ENCODE results near the gene INPP5B. TPM values are rescaled to one million over a fixed set of nuclear protein-coding genes. Genes with fewer than 3 reads are reported as not detected.

Gene INPP5B
- total and polyA plus RNA-seq, 2 experiments from 2014 or later = 6.9 to 29.1 TPM

GRCh38 chr1:37948166-37948565 is 1.3 kb upstream of the INPP5B start (continued):
- no peak for TF ChIP-seq REST (IDR thresholded peaks at IDR 0.05; ENCODE audit: unreplicated experiment)
- no peak for TF ChIP-seq CREB1 (CRISPR knock-in tag; IDR thresholded peaks at IDR 0.05; ENCODE audit: low read depth)

- no peak overlapping the region for H3K27ac ChIP-seq (ENCODE audit: low read depth)
- peaks cover 13% of the 10 kb centered on the region for H3K4me1 Mint-ChIP-seq
- H3K27ac Mint-ChIP-seq = no peak overlapping the region; the same call in 1 of the 2 replicates
- TF ChIP-seq ETS1 (IDR thresholded peaks at IDR 0.05) (no peak), STAT1 (IDR thresholded peaks at IDR 0.05; ENCODE audit: unreplicated experiment) (no peak), ZNF462 (CRISPR knock-in tag; IDR thresholded peaks at IDR 0.05) (no peak), CREB1 (CRISPR knock-in tag; IDR thresholded peaks at IDR 0.05; ENCODE audit: low read depth) (no peak), EZH2 (IDR thresholded peaks at IDR 0.05; ENCODE audit: low read depth, unreplicated experiment) (no peak), REST (IDR thresholded peaks at IDR 0.05; ENCODE audit: unreplicated experiment) (no peak), ZNF114 (CRISPR knock-in tag; IDR thresholded peaks at IDR 0.05) (no peak), POLR2AphosphoS5 (IDR thresholded peaks at IDR 0.05; ENCODE audit: low read depth) (no peak), EZH2phosphoT487 (IDR thresholded peaks at IDR 0.05; ENCODE audit: unreplicated experiment) (no peak), JUNB (IDR thresholded peaks at IDR 0.05; ENCODE audit: unreplicated experiment) (no peak)
These were observed 511 bp upstream of the INPP5B start for GRCh38 chr1:37947364-37947763.

More at GRCh38 chr1:37947364-37947763, 511 bp upstream of the INPP5B start:
- peak overlapping the region; percentile 91; the same call in 1 of the 2 replicates for H3K4me2 ChIP-seq
- ATAC-seq (no peak), DNase-seq (ENCODE audit: low spot score) (no peak)
- Mint-ChIP-seq H3K27me3 (ENCODE audit: insufficient read depth, low read depth, poor library complexity) (peaks cover 2% of the 10 kb centered on the region), H3K4me3 (peak overlapping the region; percentile 96), H3K9me3 (no peaks in the 10 kb centered on the region), H3K36me3 (ENCODE audit: low read depth) (peaks cover 5% of the 10 kb centered on the region; the same call in 1 of the 3 replicates)
- H3K9me2 ChIP-seq (ENCODE audit: insufficient read depth) = no peaks in the 10 kb centered on the region
- peaks cover 3% of the 10 kb centered on the region; the same call in 1 of the 2 replicates for H3K4me1 ChIP-seq (ENCODE audit: insufficient read depth)
- H3K27me3 ChIP-seq (ENCODE audit: insufficient read depth) = no peaks in the 10 kb centered on the region
- H3K36me3 ChIP-seq (ENCODE audit: insufficient read depth) = no peaks in the 10 kb centered on the region
- peak overlapping the region; percentile 66; the same call in 1 of the 2 replicates for H3K4me3 ChIP-seq
- 0 out of 2 replicates have a peak, but pooled peaks cover 3% of the 10 kb centered on the region for H3F3A ChIP-seq (replicated peaks; ENCODE audit: low read depth)
- no peaks in the 10 kb centered on the region for H3K79me2 ChIP-seq (replicated peaks; ENCODE audit: insufficient read depth)
- peak overlapping the region; percentile 75 for H2AFZ ChIP-seq
- no peaks in the 10 kb centered on the region for H4K20me1 ChIP-seq (replicated peaks; ENCODE audit: insufficient read depth)
